Activated T-helper 2 cell treated with anti-CD3 and anti-CD28 coated beads, Interferon-gamma antibody, Interleukin-2, Interleukin-4, amounts not matched to agents 10 μg/mL and 5 μg/mL and 100 μg/mL, durations not matched to agents 14 hours and 24 hours and 36 hours (primary cell): Measurements from ENCODE around the gene CFAP97D2. TPM values are rescaled to one million over a fixed set of nuclear protein-coding genes. Genes with fewer than 3 reads are reported as not detected.

Experiments
- DNase-seq: peaks from one replicate; pipeline ENCODE4 v3.0.0; 2021; ENCODE audit warnings: low spot score
- H3K27ac Mint-ChIP-seq: one replicate; pipeline ENCODE4 v1.8.0; 2021; ENCODE audit warnings: mixed read lengths
- H3K27me3 Mint-ChIP-seq: one replicate; pipeline ENCODE4 v1.8.0; 2021; ENCODE audit warnings: low read depth, mixed read lengths
- H3K36me3 Mint-ChIP-seq: one replicate; pipeline ENCODE4 v1.8.0; 2021; ENCODE audit warnings: low read depth, mixed read lengths
- H3K4me1 Mint-ChIP-seq: one replicate; pipeline ENCODE4 v1.8.0; 2021; ENCODE audit warnings: low read depth, mixed read lengths
- H3K4me3 Mint-ChIP-seq: one replicate; pipeline ENCODE4 v1.8.0; 2021; ENCODE audit warnings: low read depth, mild to moderate bottlenecking, moderate library complexity, mixed read lengths
- H3K9me3 Mint-ChIP-seq: one replicate; pipeline ENCODE4 v1.8.0; 2021; ENCODE audit warnings: mixed read lengths
- intact Hi-C: fragments of 100-400 bp; cut with micrococcal nuclease; formaldehyde crosslinking; loops from one replicate; pipeline ENCODE4 v1.15.1; 2023
- total RNA-seq: library from RNA; stranded (reverse); gene quantifications from 2 replicates; pipeline ENCODE4 v1.2.3, GENCODE V29; 2022

The CFAP97D2 gene
- total RNA-seq, 1 donor from 2014 or later: not detected

DNA sequence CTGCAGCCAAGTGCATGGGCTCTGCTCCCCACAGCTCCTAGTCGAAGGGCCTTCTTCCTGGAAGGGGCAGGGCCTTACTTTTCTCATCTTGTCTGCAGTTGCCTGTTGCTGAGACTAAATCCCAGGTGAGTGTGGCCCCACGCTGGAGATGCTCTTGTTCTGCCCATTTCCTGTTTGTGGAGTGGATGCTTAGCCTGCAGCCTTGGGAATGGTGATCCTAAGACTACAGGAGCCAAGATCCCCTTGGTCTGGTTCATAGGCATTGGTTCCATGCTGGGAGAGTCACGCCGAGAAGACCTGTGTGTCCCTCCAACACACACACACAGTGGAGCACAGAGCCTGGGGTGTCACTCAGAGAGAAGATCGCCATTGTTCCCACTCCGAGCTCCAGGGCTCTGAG, 23.5 kb downstream of the CFAP97D2 start:
- Mint-ChIP-seq H3K9me3 (no peaks in the 10 kb centered on the region), H3K4me1 (peaks cover 4% of the 10 kb centered on the region), H3K4me3 (no peak overlapping the region), H3K27ac (no peak overlapping the region), H3K27me3 (peaks cover 2% of the 10 kb centered on the region), H3K36me3 (no peaks in the 10 kb centered on the region)
- intact Hi-C loops: no loop called here
- no peak for DNase-seq

DNA sequence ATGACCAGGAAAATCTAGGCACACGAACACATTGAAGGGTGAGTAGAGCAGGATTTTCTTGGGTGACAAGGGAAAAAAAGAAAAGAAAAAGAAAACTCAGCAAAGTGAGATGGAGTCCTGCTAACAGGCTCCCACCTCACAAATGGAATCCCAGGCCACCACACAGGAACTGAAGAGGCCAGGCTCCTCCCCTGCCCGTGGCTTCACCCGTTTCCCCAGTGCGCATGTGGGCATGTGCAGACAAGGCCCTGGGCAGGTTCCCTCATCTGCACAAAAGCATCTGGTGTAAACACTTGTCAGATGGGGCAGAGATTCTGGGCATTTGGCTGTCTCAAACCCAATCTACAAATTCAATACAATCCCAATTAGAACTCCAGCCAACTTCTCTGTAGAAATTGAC, 24.5 kb downstream of the CFAP97D2 start:
- H3K36me3 Mint-ChIP-seq: no peaks in the 10 kb centered on the region
- H3K4me3 Mint-ChIP-seq: no peak overlapping the region
- H3K27me3 Mint-ChIP-seq: peaks cover 2% of the 10 kb centered on the region
- H3K9me3 Mint-ChIP-seq: no peaks in the 10 kb centered on the region
- no peak overlapping the region for H3K27ac Mint-ChIP-seq
- peaks cover 4% of the 10 kb centered on the region for H3K4me1 Mint-ChIP-seq
- no peak for DNase-seq
- intact Hi-C loops: no loop called here

DNA sequence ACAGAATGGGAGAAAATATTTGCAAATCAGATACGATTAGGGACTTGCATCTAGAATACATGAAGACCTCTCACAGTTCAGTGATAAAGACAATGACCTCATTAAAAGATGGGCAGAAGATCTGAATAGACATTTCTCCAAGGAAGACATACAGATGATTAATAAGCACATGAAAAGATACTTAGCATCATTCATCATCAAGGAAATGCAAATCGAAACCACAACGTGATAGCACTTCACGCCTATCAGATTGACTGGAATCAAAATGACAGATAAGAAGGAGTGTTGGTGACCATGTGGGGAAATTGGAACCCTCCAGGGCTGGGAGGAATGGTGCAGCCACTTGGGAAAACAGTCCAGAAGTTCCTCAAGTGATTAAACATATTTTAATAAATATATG, 25.8 kb downstream of the CFAP97D2 start:
- intact Hi-C loops: no loop called here
- H3K27ac Mint-ChIP-seq: no peak overlapping the region
- no peaks in the 10 kb centered on the region for H3K9me3 Mint-ChIP-seq
- H3K4me3 Mint-ChIP-seq: no peak overlapping the region
- peaks cover 4% of the 10 kb centered on the region for H3K4me1 Mint-ChIP-seq
- no peak for DNase-seq
- H3K36me3 Mint-ChIP-seq: no peaks in the 10 kb centered on the region
- peaks cover 2% of the 10 kb centered on the region for H3K27me3 Mint-ChIP-seq

DNA sequence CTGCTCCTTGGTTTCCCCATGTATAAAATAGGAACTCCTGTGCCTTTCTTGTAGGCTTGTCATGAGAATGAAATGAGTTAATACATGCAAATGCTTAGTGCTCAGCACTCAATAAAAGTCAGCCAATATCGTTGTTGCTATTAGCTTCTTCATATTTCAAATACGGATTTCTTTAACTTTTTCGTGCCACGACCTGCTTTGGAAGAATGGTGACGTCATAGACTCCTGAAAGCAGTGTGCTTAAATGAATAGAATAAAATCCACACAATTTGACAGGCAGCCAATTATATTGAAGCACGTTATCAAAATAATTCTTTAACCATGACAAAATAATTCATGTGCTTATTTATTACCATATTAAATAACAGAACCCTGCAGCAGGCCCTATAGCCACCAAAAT, 29.1 kb downstream of the CFAP97D2 start:
- H3K36me3 Mint-ChIP-seq: no peaks in the 10 kb centered on the region
- intact Hi-C loops: no loop called here
- H3K27me3 Mint-ChIP-seq: peaks cover 9% of the 10 kb centered on the region
- H3K4me3 Mint-ChIP-seq: no peak overlapping the region
- H3K9me3 Mint-ChIP-seq: no peaks in the 10 kb centered on the region
- peaks cover 4% of the 10 kb centered on the region for H3K4me1 Mint-ChIP-seq
- H3K27ac Mint-ChIP-seq: no peak overlapping the region
- no peak for DNase-seq

DNA sequence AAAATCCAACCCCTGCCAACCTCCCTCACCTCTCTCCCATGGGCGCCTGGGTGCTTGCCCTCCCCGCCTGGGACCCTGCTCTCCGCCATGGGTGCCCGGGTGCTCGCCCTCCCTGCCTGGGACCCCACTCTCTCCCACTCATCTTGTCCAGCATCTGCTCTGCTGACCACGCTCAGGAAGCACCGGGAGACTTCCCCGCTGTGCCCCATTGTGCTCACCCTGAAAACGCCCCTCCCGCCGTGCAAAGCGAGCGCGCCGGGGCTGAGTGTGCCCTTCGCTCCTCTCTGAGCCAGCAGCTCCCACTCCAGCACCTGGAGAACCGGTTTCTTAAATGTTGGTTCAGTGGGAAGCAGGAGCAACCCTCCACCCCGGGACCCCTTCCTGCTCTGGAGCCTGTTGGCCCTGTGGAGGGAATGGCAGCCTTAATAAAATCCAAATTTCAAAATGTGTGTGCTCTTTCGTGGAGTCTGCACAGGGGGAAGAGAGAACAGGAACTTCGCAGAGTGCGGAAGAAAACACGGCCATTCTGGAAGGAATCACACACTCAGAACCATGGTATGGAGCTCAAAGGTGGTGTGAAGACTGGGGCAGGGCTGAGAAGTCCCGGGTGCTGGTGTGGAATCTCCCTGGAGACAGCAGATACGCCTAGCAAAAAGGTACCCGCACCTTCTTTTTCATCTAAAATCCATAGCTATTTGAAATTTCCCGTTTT, 32.5 kb downstream of the CFAP97D2 start:
- no peaks in the 10 kb centered on the region for H3K4me1 Mint-ChIP-seq
- peaks cover 9% of the 10 kb centered on the region for H3K27me3 Mint-ChIP-seq
- H3K9me3 Mint-ChIP-seq: no peaks in the 10 kb centered on the region
- intact Hi-C loops: no loop called here
- H3K27ac Mint-ChIP-seq: no peak overlapping the region
- no peak overlapping the region for H3K4me3 Mint-ChIP-seq
- DNase-seq: no peak
- H3K36me3 Mint-ChIP-seq: no peaks in the 10 kb centered on the region

DNA sequence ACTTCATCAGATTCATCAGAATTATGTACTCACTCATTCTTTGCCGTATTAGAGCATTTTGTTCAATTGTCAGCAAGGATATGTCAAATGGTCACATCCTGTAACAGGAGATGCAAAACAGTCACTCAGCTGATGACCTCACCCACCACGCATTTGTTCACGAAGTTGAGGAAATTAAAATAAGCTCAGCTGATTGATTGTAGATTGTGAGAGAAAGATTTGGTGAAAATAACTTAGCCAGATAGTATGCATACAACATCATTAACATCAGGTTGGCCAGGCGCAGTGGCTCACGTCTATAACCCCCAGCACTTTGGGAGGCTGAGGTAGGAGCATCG, 33.1 kb downstream of the CFAP97D2 start:
- H3K27me3 Mint-ChIP-seq: peaks cover 9% of the 10 kb centered on the region
- no peak for DNase-seq
- H3K4me3 Mint-ChIP-seq: no peak overlapping the region
- H3K36me3 Mint-ChIP-seq: no peaks in the 10 kb centered on the region
- H3K4me1 Mint-ChIP-seq: no peaks in the 10 kb centered on the region
- H3K27ac Mint-ChIP-seq: no peak overlapping the region
- intact Hi-C loops: no loop called here
- H3K9me3 Mint-ChIP-seq: no peaks in the 10 kb centered on the region

DNA sequence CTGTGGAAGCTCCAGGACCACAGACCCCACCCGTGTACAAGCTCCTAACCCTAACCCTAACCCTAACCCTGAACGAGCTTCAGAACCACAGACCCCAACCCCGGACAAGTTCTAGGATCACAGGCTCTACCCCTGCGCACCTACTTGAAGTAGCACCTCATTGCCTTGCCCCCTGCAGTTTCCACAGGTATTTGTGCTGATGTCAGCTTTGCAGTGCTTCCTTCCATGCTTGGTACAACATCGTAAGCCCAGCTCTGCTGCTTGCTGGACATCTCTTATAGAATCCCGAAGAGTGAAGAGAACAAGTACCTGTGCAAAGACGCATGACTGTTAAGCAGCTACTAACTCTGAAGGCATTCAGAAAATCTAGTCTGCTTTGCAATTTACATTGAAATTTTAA, 34.9 kb downstream of the CFAP97D2 start:
- Mint-ChIP-seq H3K27ac (no peak overlapping the region), H3K4me1 (no peaks in the 10 kb centered on the region), H3K36me3 (no peaks in the 10 kb centered on the region), H3K27me3 (peaks cover 12% of the 10 kb centered on the region), H3K9me3 (no peaks in the 10 kb centered on the region), H3K4me3 (no peak overlapping the region)
- intact Hi-C loops: no loop called here
- no peak for DNase-seq

DNA sequence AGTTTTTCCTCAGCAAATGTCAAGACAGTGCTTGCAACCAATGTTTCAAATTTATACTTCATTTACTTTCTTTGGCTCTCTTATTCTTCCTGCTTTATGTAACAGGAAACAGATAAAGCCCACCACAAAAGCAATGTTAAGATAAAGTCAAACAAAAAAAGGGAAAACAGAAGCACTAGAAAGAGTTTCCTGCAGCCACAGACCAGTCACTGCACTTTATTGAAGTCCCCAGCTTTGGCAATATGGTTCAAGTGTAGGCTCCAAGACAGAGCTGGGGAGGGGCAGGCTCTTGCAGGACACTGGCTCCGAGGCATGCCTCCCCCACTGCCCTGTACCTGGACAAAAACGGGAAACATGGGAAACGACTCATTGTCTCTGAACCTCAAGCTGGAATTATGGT, 40.3 kb downstream of the CFAP97D2 start:
- intact Hi-C loops: no loop called here
- H3K9me3 Mint-ChIP-seq: no peaks in the 10 kb centered on the region
- no peak overlapping the region for H3K4me3 Mint-ChIP-seq
- peaks cover 9% of the 10 kb centered on the region for H3K4me1 Mint-ChIP-seq
- peaks cover 15% of the 10 kb centered on the region for H3K27me3 Mint-ChIP-seq
- no peaks in the 10 kb centered on the region for H3K36me3 Mint-ChIP-seq
- no peak overlapping the region for H3K27ac Mint-ChIP-seq
- DNase-seq: no peak

DNA sequence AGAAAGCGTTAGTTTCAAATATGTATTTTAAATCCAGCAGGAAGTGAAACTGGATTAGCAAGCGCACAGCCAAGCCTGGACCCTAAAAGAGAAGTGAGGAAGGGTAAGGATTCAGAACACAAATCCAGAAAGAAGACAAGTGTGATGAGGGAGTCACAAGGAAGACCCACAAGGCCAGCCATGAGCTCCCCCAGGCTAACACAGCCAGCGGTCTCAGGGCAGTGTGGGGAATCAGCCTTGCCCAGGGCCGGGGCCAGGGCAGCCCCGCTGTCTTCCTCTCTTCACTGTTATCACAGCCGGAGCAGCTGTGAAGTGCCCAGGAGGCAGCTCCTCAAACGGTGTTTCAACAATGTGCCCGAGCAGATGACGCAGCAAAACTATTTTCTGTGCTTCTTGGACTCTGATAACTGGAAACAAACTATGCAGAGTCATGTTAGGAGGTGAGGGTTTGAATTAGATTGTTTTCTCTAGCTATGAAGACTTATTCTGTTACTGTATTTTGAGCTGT, 43.5 kb downstream of the CFAP97D2 start:
- Mint-ChIP-seq H3K27me3 (peaks cover 18% of the 10 kb centered on the region), H3K4me3 (no peak overlapping the region), H3K27ac (no peak overlapping the region), H3K9me3 (no peaks in the 10 kb centered on the region), H3K4me1 (peaks cover 17% of the 10 kb centered on the region), H3K36me3 (no peaks in the 10 kb centered on the region)
- intact Hi-C loops: no loop called here
- DNase-seq: no peak

DNA sequence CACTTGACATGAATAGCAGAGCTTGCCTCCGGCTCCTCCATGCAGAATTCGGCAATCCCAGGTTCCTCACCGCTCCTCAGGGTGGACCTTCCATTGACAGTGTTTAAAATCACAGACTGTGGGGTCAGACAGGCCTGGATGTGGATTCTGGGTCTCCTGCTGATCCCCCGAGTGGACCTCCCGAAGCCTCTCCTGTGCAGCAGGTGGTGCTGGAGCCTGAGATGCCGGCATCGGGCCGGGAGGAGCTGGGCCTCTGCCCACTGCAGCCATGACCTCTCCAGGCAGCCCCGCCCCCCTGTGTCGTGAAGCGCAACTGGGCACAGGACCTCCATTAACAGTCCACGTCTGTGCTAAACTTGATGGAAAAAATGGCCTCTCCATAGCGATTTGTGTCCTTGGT, 45.1 kb downstream of the CFAP97D2 start:
- peaks cover 16% of the 10 kb centered on the region for H3K4me1 Mint-ChIP-seq
- no peaks in the 10 kb centered on the region for H3K36me3 Mint-ChIP-seq
- H3K4me3 Mint-ChIP-seq: no peak overlapping the region
- H3K9me3 Mint-ChIP-seq: no peaks in the 10 kb centered on the region
- intact Hi-C loops: no loop called here
- no peak overlapping the region for H3K27ac Mint-ChIP-seq
- H3K27me3 Mint-ChIP-seq: peaks cover 18% of the 10 kb centered on the region
- no peak for DNase-seq

DNA sequence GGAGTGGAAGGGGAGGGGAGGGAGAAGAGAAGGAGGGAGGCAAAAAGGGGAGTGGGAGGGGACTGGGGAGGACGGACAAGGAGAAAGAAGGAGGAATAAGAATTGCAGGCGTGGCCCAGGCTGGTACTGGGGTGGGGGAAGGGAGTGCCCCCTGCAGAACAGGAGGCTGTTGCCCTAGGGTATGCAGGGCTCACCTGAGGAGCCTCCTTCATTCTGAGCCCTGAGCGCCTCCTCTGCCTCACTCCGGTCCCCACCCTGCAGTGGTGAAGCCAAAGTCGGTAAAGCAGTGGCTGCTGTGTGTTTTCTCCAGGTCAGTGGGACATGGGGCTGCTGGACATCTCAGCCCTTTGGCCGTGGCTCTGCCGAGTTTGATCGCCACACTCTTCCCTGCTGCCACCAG, 46.6 kb downstream of the CFAP97D2 start:
- no peak overlapping the region for H3K27ac Mint-ChIP-seq
- H3K36me3 Mint-ChIP-seq: no peaks in the 10 kb centered on the region
- H3K4me1 Mint-ChIP-seq: peaks cover 15% of the 10 kb centered on the region
- intact Hi-C loops: loop anchor here (1.0 to 5.0 kb wide), 3 partner anchors 78 to 408 kb away; no protein-coding TSS in a partner anchor
- H3K4me3 Mint-ChIP-seq: no peak overlapping the region
- H3K27me3 Mint-ChIP-seq: peaks cover 25% of the 10 kb centered on the region
- no peaks in the 10 kb centered on the region for H3K9me3 Mint-ChIP-seq
- DNase-seq: no peak

DNA sequence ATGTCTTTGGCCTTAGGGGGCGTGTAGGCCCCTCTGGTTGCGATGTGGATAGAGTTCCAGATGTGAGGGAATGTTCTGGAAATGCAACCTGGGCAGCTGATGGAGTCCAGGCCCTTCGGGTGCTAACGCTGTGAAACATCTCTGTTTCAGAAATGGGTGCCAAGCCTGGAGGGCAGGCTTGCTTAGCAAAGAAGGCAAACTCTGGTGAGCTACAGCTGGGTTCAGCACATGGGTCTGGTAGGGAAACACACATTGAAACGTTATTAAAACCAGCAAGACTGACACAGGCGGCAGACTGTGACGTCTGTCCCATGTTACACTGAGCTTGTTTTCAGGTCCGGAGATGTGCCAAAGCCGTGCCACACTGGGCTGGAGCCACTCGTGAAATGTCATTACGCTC, 47.0 kb downstream of the CFAP97D2 start:
- H3K4me3 Mint-ChIP-seq: no peak overlapping the region
- no peak for DNase-seq
- H3K27me3 Mint-ChIP-seq: peaks cover 27% of the 10 kb centered on the region
- intact Hi-C loops: loop anchor here (1.0 to 5.0 kb wide), 3 partner anchors 79 to 409 kb away; no protein-coding TSS in a partner anchor
- no peaks in the 10 kb centered on the region for H3K36me3 Mint-ChIP-seq
- no peaks in the 10 kb centered on the region for H3K9me3 Mint-ChIP-seq
- H3K27ac Mint-ChIP-seq: no peak overlapping the region
- H3K4me1 Mint-ChIP-seq: peaks cover 15% of the 10 kb centered on the region

DNA sequence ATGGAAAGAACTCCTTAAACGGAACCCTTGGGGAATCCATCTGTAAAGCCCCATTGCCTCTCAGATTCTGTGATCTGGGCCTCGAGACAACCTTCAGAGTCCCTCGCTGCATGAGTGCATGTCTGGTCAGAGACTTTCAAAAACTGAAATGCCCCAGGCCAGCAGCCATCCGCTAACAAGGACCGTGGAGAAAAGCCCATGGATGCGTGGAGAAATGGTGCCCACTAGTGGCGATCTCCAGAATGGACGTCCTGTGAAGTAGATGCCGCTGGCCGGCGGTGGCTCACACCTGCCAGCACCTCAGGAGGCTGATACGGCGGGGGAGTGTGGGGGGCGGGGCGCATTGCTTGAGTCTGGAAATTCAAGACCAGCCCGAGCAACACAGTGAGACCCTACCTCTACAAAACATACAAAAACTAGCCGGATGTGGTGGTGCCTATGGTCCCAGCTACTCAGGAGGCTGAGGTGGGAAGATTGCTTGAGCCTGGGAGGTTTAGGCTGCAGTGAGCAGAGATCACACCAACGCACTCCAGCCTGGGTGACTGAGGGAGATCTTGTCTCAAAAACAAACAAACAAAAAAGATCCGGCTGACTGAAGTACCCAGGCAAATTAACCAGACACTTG, 47.8 kb downstream of the CFAP97D2 start:
- DNase-seq: peak; percentile 75
- Mint-ChIP-seq H3K4me3 (no peak overlapping the region), H3K27ac (no peak overlapping the region), H3K27me3 (peaks cover 27% of the 10 kb centered on the region), H3K36me3 (no peaks in the 10 kb centered on the region), H3K9me3 (no peaks in the 10 kb centered on the region), H3K4me1 (peaks cover 14% of the 10 kb centered on the region)
- intact Hi-C loops: loop anchor here (1.0 to 5.0 kb wide), 3 partner anchors 80 to 410 kb away; no protein-coding TSS in a partner anchor
